ENCODE data around the gene ARID4B.

- TF ChIP-seq CTCF (IDR thresholded peaks at IDR 0.05; ENCODE audit: borderline replicate concordance, extremely low read depth, low read length, poor library complexity, severe bottlenecking) (no peak), EZH2 (IDR thresholded peaks at IDR 0.05; ENCODE audit: borderline replicate concordance, low read depth, low read length, severe bottlenecking) (no peak)
These were observed 8.9 kb upstream of the ARID4B start for GRCh38 chr1:235336903-235337302.

All from DND-41 (cell line).